HG02884 (cell line): ENCODE measurements around the gene SLC36A3.
"Not testable (repeated sequence)": the region's sequence is repeated elsewhere in the genome, so short reads cannot be mapped to it uniquely, and the experiment has no call there.

Source experiments
- ATAC-seq: cut with Tn5 transposase; IDR thresholded peaks from one replicate; pipeline ENCODE4 v1.9.1; 2021; ENCODE audit warnings: mild to moderate bottlenecking, moderate library complexity; ENCODE audit not compliant: unreplicated experiment

The SLC36A3 gene

DNA sequence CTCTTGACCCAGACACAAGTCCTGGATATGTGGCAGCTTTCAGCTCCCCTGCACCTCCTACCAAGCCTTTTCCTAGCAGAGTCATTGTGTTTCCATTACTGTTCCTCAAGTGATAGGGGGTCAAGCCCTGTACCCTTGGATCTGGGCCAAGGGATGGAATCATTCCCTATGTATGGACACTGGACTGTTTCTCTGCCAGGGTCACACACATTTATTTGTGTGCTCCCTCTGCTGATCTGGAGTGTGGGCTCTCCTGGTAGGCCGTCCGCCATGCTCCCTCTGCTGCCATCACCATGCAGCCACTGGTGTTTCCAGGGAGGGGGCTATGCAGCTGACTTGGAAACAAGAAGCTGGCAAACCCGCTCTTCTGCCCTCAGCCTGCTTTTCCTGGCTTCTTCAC, 41.0 kb downstream of the SLC36A3 start:
- no peak for ATAC-seq

DNA sequence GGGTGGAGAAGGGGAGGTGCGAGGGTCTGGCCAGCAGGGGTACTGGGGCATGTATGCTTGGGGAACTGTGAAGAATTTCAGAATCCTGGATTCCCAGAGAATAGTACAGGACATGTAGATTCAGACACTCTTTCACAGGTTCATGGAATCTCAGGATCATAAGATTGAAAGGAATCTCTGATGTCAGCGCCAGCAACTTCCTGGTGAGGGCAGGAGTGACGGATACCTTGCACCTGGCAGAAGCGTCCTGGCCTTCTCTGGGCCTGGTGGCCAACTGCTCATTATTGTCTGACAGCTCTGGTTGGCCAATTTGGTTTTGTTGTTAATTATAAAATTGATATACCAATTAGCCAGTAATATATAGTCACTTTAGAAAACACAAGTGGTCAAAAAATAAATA, 43.6 kb downstream of the SLC36A3 start:
- ATAC-seq, result no peak

DNA sequence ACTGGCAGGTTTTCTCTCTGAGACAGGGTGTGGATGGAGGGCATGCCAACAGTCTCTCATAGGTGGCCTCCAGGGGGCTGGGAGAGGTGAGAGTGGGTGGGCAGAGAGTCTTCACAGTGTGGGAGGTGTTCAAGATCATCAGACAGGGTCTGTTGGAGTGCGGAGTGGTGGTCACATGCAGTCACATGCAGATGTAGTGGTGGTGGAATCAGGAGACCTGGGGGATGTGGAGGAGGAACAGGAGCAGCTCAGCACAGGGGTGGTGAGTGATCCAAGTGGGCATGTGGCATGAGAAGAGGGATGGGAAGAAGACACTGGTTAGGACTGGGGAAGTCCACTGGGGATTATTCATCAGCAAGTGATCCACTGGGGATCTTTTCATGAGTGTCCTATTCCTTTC, 44.8 kb downstream of the SLC36A3 start:
- no peak for ATAC-seq

DNA sequence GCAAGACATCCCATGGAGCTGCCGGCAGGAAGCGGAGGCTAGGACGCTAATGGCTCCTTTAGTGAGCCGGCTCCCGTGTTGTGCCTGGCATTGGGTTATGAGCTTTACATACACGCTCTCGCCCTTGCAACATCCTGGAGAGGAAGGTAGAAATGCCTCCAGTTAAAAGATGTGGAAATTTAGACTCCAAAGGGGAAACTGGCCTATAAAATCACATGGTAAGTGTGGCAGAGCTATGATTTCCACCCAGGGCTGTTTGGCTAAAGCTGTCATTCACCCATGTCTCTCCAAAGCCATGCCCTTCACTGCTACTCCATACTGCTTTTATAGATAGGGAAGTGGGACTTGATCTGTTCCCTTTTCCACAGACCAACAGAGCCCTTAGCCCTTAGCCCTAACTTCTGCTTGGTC, 45.4 kb downstream of the SLC36A3 start:
- ATAC-seq, result no peak

DNA sequence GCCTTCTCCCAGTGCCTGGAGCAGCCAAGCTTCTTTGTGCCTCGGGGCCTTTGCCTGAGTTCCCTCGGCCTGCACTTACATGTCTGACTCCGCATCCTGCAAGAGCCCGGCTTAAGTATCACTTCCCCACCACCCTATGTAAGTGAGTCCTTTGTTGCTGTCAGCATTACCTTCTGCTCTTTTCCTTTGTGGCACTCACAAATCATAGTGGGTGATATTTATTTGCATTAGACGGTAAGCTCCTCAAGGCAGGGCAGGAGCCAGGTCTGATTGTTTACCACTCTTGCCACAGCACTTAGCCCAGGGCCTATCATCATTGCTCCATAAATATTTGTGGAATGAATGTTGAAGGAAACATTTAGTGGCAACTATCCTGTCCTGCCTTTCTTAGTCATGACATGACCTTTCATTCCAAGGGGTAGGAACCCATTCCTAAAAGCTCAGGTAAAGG, 45.8 kb downstream of the SLC36A3 start:
- ATAC-seq, result peak; percentile 32

DNA sequence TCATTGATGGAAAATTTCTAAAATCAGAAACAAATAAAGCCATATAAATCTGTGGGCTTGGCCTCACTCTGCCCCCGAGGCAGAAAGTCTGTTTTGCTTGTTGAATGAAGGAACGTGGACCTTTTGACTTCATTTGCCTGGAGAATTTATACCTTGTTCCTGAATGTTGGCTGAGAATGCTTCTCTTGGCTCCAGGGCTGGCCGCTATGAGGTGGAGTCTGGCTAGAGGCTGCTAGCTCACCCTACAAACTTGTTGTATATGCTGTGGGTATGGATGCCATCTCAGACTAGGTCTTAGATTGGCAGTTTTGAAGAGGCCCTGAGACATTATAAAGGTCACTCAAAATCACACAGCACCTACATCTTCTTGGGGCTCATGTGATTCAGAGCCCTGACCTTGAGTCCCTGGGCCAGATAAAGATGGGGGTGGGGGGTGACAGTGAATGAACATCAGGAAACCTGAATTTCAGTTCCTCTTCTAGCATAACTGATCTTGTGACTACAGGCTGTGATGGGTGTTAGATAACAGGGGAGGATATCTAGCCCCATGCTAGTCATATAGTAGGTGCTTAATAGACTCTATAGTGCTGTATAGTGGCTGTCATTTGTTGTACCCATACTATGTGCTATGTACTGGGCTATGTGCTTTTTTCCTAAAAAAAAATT, 47.8 kb downstream of the SLC36A3 start:
- ATAC-seq, result peak; percentile 46

DNA sequence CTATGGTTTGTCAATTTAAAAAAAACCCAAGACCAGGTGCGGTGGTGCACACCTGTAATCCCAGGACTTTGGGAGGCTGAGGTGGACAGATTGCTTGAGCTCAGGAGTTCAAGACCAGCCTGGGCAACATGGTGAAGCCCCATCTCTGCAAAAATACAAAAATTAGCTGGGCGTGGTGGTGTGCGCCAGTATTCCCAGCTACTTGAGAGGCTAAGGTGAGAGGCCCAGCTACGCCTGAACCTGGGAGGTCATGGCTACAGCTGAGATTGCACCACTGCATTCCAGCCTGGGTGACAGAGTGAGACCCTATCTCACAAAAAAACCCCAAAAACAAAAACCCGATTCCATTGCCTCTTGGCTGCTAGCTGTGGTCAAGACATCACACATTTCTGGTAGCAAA, 48.6 kb downstream of the SLC36A3 start:
- not testable (repeated sequence) for ATAC-seq

- no peak for ATAC-seq
These were observed 49.0 kb downstream of the SLC36A3 start for GRCh38 chr5:151254556-151254955.

DNA sequence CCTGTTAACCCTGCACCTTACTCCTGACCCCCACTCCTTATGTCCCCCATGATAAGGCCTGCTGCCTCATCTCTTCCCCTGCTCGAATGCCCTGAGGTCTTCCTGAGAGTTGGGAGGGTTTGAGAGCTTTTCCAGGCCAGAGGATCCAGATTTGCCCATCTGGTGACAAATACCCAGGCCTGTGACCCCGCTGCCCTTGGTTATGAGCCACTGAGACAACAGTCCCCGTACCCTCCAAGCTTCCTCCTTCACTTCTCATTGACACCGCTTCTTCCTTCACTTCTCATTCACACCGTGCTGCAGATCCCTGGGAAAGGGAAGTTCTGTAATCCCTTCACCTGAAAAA, 50.0 kb downstream of the SLC36A3 start:
- no peak for ATAC-seq

- ATAC-seq, result peak; percentile 74
These were observed 50.6 kb downstream of the SLC36A3 start, which contains the start of gene GM2A for GRCh38 chr5:151252762-151253604. Gene GM2A (plus strand): TSS chr5:151253185. CDS start chr5:151253217, 32 bp downstream.

GRCh38 chr5:151251621-151252020, 51.9 kb downstream of the SLC36A3 start:
- ATAC-seq, result no peak

DNA sequence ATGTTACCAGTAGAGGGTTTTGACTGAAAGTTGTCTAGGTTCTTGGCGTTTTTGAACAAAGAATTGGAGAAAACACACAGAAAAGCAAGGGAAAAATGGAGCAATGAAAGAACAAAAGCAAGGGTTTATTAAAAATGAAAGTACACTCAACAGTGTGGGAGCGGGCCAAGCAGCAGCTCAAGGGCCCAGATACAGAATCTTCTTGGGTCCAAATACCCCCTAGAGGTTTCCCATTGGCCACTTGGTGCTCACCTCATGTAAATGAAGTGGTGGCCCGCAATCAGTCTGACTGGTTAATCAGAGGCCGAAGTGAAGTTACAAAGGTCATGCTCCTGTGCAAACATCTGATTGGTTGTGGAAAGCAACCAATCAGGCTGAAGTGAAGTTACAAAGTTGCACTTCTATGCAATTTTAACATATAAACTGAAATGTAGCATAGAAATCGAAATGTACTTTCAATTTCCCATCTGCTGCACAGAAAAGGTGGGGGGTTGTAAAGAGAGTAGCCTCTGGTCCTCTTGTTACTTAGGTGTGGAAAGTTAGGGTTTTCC, 52.5 kb downstream of the SLC36A3 start:
- ATAC-seq, result no peak

DNA sequence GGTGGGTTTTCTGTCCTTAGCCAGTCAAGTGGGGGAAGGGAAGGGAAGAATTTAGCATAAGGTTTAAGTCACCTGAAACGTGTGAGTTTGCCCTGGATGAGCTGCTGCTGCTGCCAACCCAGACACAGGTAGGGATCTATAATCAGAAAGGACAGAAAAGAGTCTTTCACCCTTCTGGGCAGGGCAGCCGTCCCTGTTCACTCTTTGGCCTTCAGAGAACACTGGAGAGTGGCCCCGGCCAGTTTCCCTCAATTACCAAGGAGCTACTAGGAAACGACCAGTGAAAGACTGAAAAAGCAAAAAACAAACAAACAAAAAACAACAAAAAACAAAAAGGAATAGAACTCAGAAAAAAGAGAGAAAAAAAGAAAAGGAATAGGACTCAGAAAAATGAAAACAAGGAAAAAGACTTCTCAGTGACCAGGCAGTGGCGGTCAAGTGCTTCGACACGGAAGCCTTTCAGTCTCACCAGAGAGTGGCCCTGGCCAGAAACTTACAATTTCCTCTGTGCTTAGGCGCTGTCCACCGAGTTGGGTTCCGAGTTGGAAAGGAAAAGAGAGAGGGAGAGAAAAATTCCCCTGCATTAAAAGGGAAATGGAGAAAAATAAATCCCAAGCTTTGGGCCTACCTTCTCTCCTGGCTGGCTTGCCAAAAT, 53.1 kb downstream of the SLC36A3 start:
- no peak for ATAC-seq

DNA sequence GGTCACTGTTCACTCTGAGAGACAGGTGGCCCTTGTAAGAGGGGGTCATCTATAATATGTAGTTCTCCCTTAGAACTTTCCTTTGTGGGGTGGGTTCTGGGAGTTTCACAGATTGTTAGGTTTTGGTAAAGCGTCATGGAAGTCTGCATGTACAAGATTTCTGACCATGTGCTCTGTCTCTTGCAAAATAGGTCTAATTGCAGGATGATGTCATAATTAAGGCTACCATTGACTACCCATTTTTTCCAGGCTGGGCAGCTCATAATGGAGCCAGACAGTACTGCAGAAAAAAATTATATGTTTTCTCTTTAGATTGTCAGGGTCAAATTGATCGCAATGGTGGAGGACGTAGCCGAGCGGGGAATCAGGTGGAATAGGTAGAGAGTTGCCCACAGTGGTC, 54.3 kb downstream of the SLC36A3 start:
- ATAC-seq, result no peak

- no peak for ATAC-seq
These were observed 54.9 kb downstream of the SLC36A3 start for GRCh38 chr5:151248651-151249050.

DNA sequence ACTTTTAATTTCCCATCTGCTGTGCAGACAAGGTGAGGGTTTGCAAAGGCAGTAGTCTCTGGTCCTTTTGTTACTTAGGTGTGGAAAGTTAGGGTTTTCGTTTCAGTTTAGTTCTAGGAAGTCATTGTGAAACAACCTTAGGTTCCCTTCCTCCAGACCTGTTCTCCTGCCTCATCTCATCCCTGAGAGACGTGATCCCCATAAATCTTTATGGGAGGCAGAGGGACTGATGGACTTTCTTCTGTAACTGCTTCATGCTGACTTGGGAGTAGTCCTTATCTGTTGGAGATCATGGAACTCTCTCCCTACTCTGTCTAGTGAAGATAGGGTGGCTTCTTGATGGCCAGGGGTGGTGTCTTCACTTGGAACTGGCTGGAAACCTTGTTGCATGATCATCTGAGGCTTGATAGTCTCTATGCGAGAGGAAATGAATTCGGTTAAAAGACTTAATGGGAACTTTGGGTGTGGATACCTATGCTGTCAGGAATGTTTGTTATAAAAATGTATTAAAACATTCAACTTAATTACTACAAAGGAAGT, 57.8 kb downstream of the SLC36A3 start:
- ATAC-seq, result no peak

DNA sequence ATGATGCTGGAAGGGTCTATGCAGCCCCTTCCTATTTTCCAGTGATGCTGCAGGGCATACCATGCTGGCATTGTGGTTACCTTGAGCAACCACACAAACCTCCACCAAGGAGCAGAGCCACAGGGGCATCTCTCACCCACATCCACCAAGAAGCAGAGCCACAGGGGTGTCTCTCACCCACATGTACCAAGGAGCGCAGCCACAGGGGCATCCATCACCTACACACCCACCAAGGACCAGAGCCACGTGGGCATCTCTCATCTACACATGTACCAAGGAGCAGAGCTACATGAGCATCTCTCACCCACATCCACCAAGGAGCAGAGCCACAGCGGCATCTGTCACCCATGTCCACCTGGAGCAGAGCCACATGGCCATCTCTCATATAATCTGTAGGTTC, 59.4 kb downstream of the SLC36A3 start:
- no peak for ATAC-seq

DNA sequence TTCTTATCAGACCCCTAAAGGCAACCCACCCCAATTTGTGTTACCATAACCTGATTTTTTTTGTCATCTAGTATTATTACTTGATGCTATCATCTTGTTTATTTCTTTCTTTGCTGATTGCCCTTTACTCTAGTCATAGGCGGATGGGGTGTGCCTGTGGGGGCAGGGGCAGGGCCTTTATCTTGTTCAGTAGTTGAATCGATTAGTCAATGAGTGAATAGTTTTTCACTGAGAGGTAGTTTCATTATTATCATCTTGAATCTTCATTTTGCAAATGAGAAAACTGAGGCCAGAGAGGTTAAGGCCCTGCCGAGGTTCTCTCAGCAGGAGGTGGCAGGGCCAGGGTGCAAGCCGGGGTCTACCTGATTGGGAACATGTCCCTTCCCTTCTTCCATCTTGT, 60.0 kb downstream of the SLC36A3 start:
- no peak for ATAC-seq

DNA sequence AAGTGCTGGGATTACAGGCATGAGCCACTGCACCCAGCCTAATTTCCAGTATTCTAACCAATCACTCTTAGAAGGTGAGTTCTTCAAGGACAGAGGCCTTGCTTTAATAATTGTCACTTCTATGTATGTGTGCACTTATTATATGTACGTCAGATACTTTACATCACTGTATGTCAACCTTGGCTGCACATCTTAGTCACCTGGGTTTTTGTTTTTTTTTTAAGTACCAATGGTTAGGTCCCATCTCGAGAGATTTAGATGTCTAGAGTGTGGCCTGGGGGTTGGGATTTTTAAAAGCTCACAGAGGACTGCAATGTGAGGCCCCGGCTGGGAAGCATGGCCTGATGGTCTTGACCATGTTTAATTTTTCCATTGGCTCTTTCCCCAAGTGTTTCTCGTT, 60.4 kb downstream of the SLC36A3 start:
- ATAC-seq, result no peak

DNA sequence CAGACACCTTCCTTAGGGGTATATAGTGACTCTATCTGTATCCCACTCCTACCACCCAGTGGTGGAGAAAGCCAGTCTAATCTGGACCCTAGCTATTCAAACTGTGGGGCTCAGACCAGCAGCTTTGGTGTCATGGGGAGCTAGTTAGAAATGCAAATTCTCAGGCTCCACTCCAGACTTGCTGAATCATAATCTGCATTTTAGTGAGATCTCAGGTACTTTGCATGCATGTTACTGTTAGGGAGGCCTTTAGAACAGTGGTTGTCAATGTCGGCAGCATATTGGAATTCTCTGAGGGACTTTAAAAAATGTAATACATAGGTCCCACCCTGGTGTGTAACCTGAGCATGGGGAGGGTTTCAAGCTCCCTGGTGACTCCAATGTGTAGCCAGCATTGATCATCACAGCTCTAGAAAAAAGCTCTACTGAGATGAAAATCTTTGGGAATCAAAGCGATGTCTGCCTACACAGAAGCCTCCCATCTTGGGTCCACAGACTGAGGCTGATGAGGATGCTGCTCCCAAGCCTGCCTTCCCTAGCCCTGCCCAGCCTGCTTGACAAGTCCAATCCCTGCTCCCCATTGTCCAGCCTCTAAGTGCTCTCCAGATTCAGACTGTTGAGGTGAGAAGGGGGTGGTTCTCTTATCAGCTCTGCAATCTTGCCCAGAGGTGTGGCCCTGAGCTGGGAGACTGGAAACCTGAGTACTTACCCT, 62.5 kb downstream of the SLC36A3 start:
- peak; percentile 43 for ATAC-seq
